Measurements from ENCODE around the gene ZNF415. TPM values are rescaled to one million over a fixed set of nuclear protein-coding genes. Genes with fewer than 3 reads are reported as not detected.

The ZNF415 gene
- 0.32 TPM in 1 of 2 replicates, not detected in the other for total RNA-seq

DNA sequence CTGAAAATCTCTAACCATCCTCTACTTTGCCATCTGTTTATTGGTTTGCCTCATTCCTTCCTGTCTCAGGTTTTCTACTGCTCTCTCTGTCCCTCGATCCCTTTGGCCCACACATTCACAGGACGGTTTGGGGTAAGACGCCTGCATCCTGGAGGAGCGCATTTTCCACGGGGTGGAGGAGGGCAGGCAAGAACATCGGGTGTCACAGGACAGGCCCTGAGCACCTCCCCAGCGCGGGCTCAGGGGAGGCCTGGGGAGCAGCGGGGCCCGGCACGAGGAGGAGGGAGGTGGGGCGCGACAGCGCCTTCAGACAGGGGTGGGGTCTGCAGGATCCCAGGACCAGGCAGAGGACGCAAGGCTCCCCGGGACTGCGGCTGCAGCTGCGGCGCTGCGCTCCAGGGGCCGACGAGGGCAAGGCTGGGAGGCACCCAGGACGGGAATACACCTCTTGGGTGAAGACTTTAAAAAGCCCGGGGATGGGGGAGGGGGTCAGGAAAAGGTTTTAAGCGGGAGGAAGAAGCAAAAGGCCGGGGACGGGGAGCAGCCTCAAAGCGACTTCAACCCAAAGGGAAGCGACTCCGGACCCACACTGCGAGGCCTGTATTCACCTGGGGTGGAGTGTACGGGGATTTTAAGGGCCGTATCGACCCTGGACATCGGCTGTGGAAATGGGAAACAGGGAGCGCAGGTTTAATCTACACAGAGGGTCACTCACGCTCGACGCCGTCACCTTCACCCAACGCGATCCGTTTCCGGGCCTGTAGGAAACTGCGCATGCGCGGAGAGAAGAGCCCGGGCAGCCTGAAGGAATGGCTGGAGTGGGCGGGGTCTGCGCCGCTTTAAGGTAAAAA, at the start of gene ZNF415:
ZNF415 (minus strand) TSS at position 770 of the 851 bp plus-strand sequence. CDS start 10,234 bp downstream, outside the sequence.

DNA sequence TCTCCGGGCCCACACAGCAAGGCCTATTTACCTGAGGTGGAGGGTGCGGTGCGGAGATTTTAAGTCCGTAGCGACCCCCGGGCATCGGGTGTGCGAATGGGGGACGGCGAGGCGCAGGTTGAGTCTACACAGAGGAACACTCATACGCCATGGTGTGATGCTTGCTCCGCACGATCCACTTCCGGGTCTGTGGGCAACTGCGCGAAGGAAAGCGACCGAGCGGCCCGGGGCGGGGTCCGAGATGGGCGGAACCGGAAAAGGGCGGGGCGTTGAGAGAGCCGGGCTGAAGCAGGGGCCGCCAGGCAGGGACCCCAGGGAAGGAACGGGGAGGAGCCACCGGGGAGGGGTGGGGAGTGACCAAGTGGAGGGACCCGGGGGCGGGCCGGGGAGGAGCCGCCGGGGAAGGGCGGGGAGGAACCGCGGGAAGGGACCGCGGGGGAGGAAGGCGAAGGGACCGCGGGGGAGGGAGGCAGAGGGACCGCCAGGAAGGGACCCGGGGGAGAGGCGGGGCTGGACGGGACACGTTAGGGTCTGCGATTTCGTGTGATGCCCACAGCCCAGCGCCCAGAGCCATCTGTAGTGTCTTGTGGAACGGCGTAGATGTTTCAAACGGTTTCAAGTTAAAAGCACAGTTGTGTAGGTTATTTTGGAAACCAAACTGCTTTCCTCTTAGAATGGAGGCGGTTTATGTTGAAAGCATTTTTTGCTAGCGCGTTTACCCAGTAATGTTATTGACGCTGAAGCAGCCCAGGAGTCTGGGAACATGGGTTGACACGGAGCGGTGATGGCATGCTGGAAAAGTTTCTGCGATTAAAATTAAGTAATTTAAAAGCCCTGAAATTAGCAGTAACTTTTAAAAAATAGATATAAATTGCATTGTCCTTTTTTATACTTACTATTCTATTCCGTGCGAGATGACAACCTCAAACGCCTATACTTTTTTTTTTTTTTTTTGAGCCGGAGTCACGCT, 29.2 kb downstream of the ZNF415 start, which contains the start of gene ZNF160:
ZNF160 (minus strand) TSS at position 189 of the 970 bp plus-strand sequence. CDS start 17,146 bp downstream, outside the sequence.

Other genes starting within 250 kb of the ZNF415 start
- gene ZNF320, start 235.3 kb downstream of the ZNF415 start, total RNA-seq: 6.8 and 14.0 TPM in 2 replicates
- gene ZNF888, start 209.5 kb downstream of the ZNF415 start, total RNA-seq: 5.2 and 7.3 TPM in 2 replicates
- 11.0 and 16.4 TPM in 2 replicates for gene ZNF816, start 170.0 kb downstream of the ZNF415 start, total RNA-seq
- not detected in 2 replicates for gene ERVV-1, start 119.0 kb downstream of the ZNF415 start, total RNA-seq
- gene ERVV-2, start 88.2 kb downstream of the ZNF415 start, total RNA-seq: not detected in 2 replicates
- gene ZNF160, start 29.5 kb downstream of the ZNF415 start, total RNA-seq: 16.2 and 19.8 TPM in 2 replicates
- gene ZNF347, start 26.1 kb upstream of the ZNF415 start, total RNA-seq: 3.5 and 3.6 TPM in 2 replicates
- 1.7 and 1.9 TPM in 2 replicates for gene ZNF665, start 60.4 kb upstream of the ZNF415 start, total RNA-seq
- 17.5 and 18.2 TPM in 2 replicates for gene ZNF677, start 122.0 kb upstream of the ZNF415 start, total RNA-seq
- gene VN1R2, start 125.4 kb upstream of the ZNF415 start, total RNA-seq: not detected in 2 replicates
- not detected in 2 replicates for gene VN1R4, start 134.8 kb upstream of the ZNF415 start, total RNA-seq
- 9.4 and 12.2 TPM in 2 replicates for gene ZNF845, start 200.8 kb upstream of the ZNF415 start, total RNA-seq
- gene ZNF525, start 232.8 kb upstream of the ZNF415 start, total RNA-seq: 3.2 and 5.8 TPM in 2 replicates

Data from epithelial cell of umbilical artery (primary cell).